Tibial nerve (tissue), 4 donors: ENCODE measurements around the gene KIF6. TPM values are rescaled to one million over a fixed set of nuclear protein-coding genes. Genes with fewer than 3 reads are reported as not detected.
A peak's percentile ranks its signal among the peaks of the same experiment; 100 is the strongest.

Source experiments
- DNase-seq, 2 donors: peaks; one replicate each; pipeline ENCODE4 v3.0.0-alpha.2; 2019; ENCODE audit warnings: low spot score in 2 of 2
- H3K27ac ChIP-seq, 4 donors: fragments of 200-600 bp; sonication (generic) in 3 of 4; one replicate each; pipeline ENCODE4 v1.5.1; 2017 to 2019; ENCODE audit warnings: mild to moderate bottlenecking in 1 of 4
- H3K27me3 ChIP-seq, 2 donors: fragments of 200-600 bp; sonication (generic) in 1 of 2; one replicate each; pipeline versions ENCODE4 v1.5.1 to v1.6.0; 2017 to 2019
- H3K36me3 ChIP-seq, 3 donors: fragments of 200-600 bp; sonication (generic); one replicate each; pipeline ENCODE4 v1.5.1; 2018 to 2019
- H3K4me1 ChIP-seq, 4 donors: fragments of 200-600 bp; sonication (generic) in 3 of 4; one replicate each; pipeline ENCODE4 v1.5.1; 2017 to 2019
- H3K4me3 ChIP-seq, 4 donors: fragments of 200-600 bp; sonication (generic) in 3 of 4; one replicate each; pipeline ENCODE4 v1.5.1; 2017 to 2019; ENCODE audit warnings: mild to moderate bottlenecking in 1 of 4, moderate library complexity in 1 of 4
- H3K9me3 ChIP-seq, 4 donors: fragments of 200-600 bp; sonication (generic) in 3 of 4; one replicate each; pipeline ENCODE4 v1.5.1; 2017 to 2019
- EP300 ChIP-seq, 2 donors: sonication (generic); formaldehyde crosslinking; IDR thresholded peaks; one replicate each; pipeline ENCODE4 v1.6.1; 2017; ENCODE audit warnings: antibody characterized with exemption in 2 of 2, mild to moderate bottlenecking in 1 of 2
- POLR2A ChIP-seq, 2 donors: fragments of 450-650 bp; IDR thresholded peaks; one replicate each; pipeline ENCODE4 v1.6.1; 2017; ENCODE audit warnings: antibody characterized with exemption in 2 of 2, mild to moderate bottlenecking in 2 of 2, moderate library complexity in 2 of 2
- WGBS, 2 donors: methylation state at CpG; one replicate each; pipeline ENCODE4 v1.1.5; 2018; 5-methylcytosine and 5-hydroxymethylcytosine counted together
- total RNA-seq, 4 donors: library from RNA; depleted of rRNA; stranded (reverse); fragments of >200 nt; gene quantifications; one replicate each; pipeline ENCODE4 v1.1.0, GENCODE V29; 2016
- TF ChIP-seq, protein P1 (sequence below), 5 experiments: fragments of 200-600 bp in 3 of 5; fragments of 450-650 bp in 2 of 5; sonication (generic) in 3 of 5; IDR thresholded peaks; one replicate each; pipeline ENCODE4 v1.5.1; 2016 to 2019; ENCODE audit warnings: antibody characterized with exemption in 5 of 5, mild to moderate bottlenecking in 3 of 5, moderate library complexity in 2 of 5

KIF6 gene
- total RNA-seq, 4 donors from 2014 or later, result 0.22 to 0.59 TPM; not detected in 2

DNA sequence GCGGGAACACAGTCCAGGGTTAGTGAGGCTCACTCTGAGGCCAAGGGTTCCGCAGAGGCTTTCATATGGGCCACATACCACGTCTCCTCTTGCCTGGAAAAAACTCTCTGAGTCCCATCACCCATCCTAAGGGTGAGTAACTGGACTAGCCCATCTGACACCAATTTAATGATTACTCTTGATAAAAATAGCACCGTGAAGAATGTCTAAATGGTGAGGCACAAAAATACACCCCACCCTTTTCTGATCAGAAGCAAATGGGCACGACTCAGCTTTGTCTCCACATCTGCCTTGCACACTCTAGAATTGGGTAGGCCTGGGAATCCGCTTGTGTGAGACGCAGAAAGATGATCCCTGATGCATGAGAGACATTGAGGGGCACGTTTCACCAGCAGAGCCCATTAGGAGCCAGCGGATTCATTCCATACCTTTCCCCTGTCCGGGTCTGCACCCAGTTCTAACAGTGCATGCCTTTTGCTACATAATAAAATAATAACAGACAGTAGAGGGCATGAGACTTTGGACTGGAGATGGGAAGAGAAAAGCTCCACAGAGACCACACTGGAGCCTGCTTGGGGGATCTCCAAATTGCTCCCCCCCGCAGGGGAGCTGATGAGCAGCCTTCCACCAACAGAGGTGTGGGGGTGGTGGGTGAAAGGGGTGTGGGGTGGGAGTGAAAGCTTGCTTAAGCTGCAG lies 292.7 kb downstream of the KIF6 start:
- Histone ChIP-seq H3K36me3 (no peaks in the 10 kb centered on the region), H3K27ac (no peak overlapping the region), H3K4me3 (no peak overlapping the region), H3K27me3 (no peaks in the 10 kb centered on the region), H3K4me1 (peaks cover 0 to 22% (median 3%) of the 10 kb centered on the region in 4 donors), H3K9me3 (peaks cover 0 to 5% (median 1%) of the 10 kb centered on the region in 4 donors)
- no peak for DNase-seq
- TF ChIP-seq, protein P1, sequence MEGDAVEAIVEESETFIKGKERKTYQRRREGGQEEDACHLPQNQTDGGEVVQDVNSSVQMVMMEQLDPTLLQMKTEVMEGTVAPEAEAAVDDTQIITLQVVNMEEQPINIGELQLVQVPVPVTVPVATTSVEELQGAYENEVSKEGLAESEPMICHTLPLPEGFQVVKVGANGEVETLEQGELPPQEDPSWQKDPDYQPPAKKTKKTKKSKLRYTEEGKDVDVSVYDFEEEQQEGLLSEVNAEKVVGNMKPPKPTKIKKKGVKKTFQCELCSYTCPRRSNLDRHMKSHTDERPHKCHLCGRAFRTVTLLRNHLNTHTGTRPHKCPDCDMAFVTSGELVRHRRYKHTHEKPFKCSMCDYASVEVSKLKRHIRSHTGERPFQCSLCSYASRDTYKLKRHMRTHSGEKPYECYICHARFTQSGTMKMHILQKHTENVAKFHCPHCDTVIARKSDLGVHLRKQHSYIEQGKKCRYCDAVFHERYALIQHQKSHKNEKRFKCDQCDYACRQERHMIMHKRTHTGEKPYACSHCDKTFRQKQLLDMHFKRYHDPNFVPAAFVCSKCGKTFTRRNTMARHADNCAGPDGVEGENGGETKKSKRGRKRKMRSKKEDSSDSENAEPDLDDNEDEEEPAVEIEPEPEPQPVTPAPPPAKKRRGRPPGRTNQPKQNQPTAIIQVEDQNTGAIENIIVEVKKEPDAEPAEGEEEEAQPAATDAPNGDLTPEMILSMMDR (IDR thresholded peaks at IDR 0.05), result no peak
- no peak for TF ChIP-seq EP300 (IDR thresholded peaks at IDR 0.05)
- TF ChIP-seq POLR2A (IDR thresholded peaks at IDR 0.05), result no peak
- WGBS, 2 donors, result 69 to 78% methylated on average over 11 of the region's 11 CpGs

DNA sequence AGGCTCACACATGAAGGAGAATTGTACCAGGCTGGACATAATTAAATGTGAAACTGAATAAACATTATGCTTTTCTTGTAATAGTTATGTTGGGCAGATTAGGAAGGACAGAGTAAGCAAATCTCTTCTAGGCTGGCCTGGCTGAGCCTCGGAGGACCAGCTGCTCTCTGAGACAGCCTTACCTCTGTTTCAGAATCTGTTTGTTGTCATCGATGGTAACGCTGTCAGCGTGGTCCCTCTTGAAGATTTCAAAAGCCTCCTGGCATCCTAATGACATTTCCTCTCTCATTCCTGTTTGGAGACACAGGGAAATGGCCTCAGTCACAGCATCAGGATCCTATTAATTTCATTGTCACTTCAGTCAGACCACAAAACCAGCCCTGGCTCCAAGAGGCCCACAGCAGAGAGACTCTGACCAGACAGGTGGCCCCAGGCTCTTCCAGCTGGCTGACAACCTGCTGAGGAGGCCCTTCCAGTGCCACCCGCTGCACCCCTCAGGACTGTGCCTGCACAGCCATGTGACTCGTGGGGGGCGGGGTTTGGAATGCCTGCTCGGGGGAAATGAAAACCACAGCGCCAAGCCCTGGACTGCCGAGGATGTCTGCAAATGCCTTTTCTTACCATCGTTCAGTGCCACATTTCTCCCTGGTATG lies 294.2 kb downstream of the KIF6 start:
- Histone ChIP-seq H3K4me1 (peaks cover 0 to 29% (median 3%) of the 10 kb centered on the region in 4 donors), H3K9me3 (no peaks in the 10 kb centered on the region), H3K4me3 (no peak overlapping the region), H3K36me3 (no peaks in the 10 kb centered on the region), H3K27me3 (no peaks in the 10 kb centered on the region), H3K27ac (peak overlapping the region in 1 of 4 donors; percentile 17)
- 45 to 48% methylated on average over 11 of the region's 11 CpGs for WGBS, 2 donors
- TF ChIP-seq, protein P1 (IDR thresholded peaks at IDR 0.05), result no peak
- TF ChIP-seq POLR2A (IDR thresholded peaks at IDR 0.05) (no peak), EP300 (IDR thresholded peaks at IDR 0.05) (no peak)
- DNase-seq, result peak in 1 of 2 donors; percentile 37

DNA sequence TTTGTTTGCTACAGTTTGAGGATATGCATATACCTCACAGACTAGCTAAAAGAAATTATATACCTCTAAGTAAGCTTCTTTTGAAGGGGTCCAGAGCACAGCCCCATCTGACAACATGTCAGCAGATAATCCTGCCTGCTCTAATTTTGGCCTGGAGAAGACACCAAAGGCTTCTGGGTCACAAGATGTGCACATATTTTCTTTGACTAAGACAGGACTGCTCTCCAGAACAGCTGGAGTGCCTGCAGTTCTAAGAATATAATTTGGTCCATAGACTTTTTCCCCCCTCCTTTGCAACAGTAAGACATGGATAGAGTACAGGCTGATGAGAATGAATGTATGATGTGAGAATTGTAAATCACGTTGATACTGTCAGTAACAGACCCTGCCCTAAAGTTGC lies 294.8 kb downstream of the KIF6 start:
- no peak for DNase-seq
- no peaks in the 10 kb centered on the region for H3K9me3 ChIP-seq
- 77 to 92% methylated on average over 1 of the region's 1 CpG for WGBS, 2 donors
- H3K4me1 ChIP-seq, result peaks cover 0 to 32% (median 3%) of the 10 kb centered on the region in 4 donors
- no peaks in the 10 kb centered on the region for H3K27me3 ChIP-seq
- TF ChIP-seq, protein P1 (IDR thresholded peaks at IDR 0.05), result no peak
- TF ChIP-seq POLR2A (IDR thresholded peaks at IDR 0.05), result no peak
- no peak for TF ChIP-seq EP300 (IDR thresholded peaks at IDR 0.05)
- H3K27ac ChIP-seq, result peak overlapping the region in 1 of 4 donors; percentile 17
- no peaks in the 10 kb centered on the region for H3K36me3 ChIP-seq
- no peak overlapping the region for H3K4me3 ChIP-seq

DNA sequence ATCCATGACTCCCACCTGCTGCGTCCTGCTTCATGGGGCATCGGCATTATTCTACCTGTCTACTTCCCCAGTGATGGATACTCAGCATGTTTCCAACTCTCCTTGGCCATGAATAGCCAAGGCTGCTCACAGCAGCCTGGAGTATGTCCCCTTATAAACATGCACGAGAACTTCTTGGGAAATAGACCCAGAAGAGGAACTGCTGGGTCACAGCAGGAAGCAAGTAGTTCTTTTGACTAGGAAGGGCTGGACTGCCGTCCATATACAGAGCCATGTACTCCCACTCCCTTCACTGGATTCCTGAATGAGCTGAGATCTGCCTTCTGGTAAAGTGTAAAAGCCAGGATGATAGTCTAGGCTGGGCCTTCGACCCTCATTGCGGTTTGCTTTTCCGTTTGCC lies 296.4 kb downstream of the KIF6 start:
- H3K27ac ChIP-seq, result no peak overlapping the region
- H3K4me3 ChIP-seq, result no peak overlapping the region
- no peaks in the 10 kb centered on the region for H3K27me3 ChIP-seq
- no peak for DNase-seq
- WGBS, 2 donors, result 84 to 88% methylated on average over 7 of the region's 7 CpGs
- TF ChIP-seq, protein P1 (IDR thresholded peaks at IDR 0.05), result no peak
- TF ChIP-seq POLR2A (IDR thresholded peaks at IDR 0.05), result no peak
- no peak for TF ChIP-seq EP300 (IDR thresholded peaks at IDR 0.05)
- peaks cover 0 to 32% (median 3%) of the 10 kb centered on the region in 4 donors for H3K4me1 ChIP-seq
- no peaks in the 10 kb centered on the region for H3K9me3 ChIP-seq
- no peaks in the 10 kb centered on the region for H3K36me3 ChIP-seq

DNA sequence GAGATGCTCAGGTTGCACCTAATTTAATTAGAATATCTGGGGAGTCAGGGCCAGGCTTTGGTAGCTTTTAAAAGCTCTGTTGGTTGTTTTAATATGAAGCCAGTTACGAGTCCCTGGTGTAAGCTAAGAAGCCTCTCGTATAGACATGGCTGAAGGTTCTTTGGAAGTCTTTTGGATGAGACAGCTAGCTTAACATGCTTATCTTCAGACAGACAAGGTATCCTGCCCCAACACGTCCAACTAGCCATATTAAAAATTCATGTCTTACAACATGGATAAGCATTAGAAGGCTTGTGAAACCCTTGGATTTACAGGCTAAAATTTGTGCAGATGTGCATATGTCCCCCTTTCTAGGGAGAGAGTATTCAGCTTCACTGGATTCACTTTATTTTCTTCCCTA lies 297.1 kb downstream of the KIF6 start:
- 86 to 91% methylated on average over 3 of the region's 3 CpGs for WGBS, 2 donors
- no peak overlapping the region for H3K27ac ChIP-seq
- no peaks in the 10 kb centered on the region for H3K36me3 ChIP-seq
- TF ChIP-seq, protein P1 (IDR thresholded peaks at IDR 0.05), result no peak
- TF ChIP-seq POLR2A (IDR thresholded peaks at IDR 0.05) (no peak), EP300 (IDR thresholded peaks at IDR 0.05) (no peak)
- H3K9me3 ChIP-seq, result no peaks in the 10 kb centered on the region
- no peak for DNase-seq
- H3K27me3 ChIP-seq, result no peaks in the 10 kb centered on the region
- H3K4me1 ChIP-seq, result peaks cover 0 to 32% (median 3%) of the 10 kb centered on the region in 4 donors
- H3K4me3 ChIP-seq, result no peak overlapping the region
